Thoracic aorta (tissue), 2 donors: ENCODE results near the gene LRP4. TPM values are rescaled to one million over a fixed set of nuclear protein-coding genes. Genes with fewer than 3 reads are reported as not detected.

Experiments
- ATAC-seq: fragments of 150-250 bp; one replicate; pipeline ENCODE4 v1.8.0; 2017; ENCODE audit warnings: low read depth; ENCODE audit not compliant: insufficient number of reproducible peaks, low FRiP score
- DNase-seq: peaks from one replicate; pipeline ENCODE4 v3.0.0-alpha.2; 2020; ENCODE audit warnings: low spot score
- H3K27ac ChIP-seq, 2 donors: fragments of 200-600 bp; sonication (generic); 1 replicate in 1 of 2; 2 replicates in 1 of 2; pipeline ENCODE4 v1.5.1; 2016; ENCODE audit warnings: mild to moderate bottlenecking in 2 of 2, moderate library complexity in 2 of 2
- H3K27me3 ChIP-seq: fragments of 200-600 bp; sonication (generic); replicated peaks from 2 replicates; pipeline ENCODE4 v1.6.0; 2016; ENCODE audit warnings: mild to moderate bottlenecking; ENCODE audit not compliant: insufficient read depth
- H3K36me3 ChIP-seq: fragments of 200-600 bp; sonication (generic); one replicate; pipeline ENCODE4 v1.5.1; 2016
- H3K4me1 ChIP-seq, 2 donors: fragments of 200-600 bp; sonication (generic); 1 replicate in 1 of 2; 2 replicates in 1 of 2; pipeline versions ENCODE4 v1.5.1 to v1.6.0; 2016; ENCODE audit warnings: low read depth in 2 of 2, mild to moderate bottlenecking in 1 of 2; ENCODE audit not compliant: control insufficient read depth in 1 of 2
- H3K4me3 ChIP-seq: fragments of 200-600 bp; sonication (generic); 2 replicates; pipeline ENCODE4 v1.5.1; 2016; ENCODE audit warnings: mild to moderate bottlenecking
- H3K9me3 ChIP-seq: fragments of 200-600 bp; sonication (generic); 2 replicates; pipeline ENCODE4 v1.5.1; 2016
- CTCF ChIP-seq: fragments of 200-600 bp; sonication (generic); IDR thresholded peaks from one replicate; pipeline ENCODE4 v1.5.1; 2019; ENCODE audit warnings: antibody characterized with exemption
- total RNA-seq, 2 donors: library from RNA; depleted of rRNA; stranded (reverse); fragments of >200 nt; gene quantifications; one replicate each; pipeline versions ENCODE4 v1.1.0 to v1.2.3, GENCODE V29; 2016

Gene LRP4
- total RNA-seq, 2 donors from 2014 or later, result 8.4 to 21.2 TPM

GRCh38 chr11:46838501-46838900 lies 79.8 kb downstream of the LRP4 start:
- ATAC-seq (no peak), DNase-seq (no peak)

GRCh38 chr11:46837860-46838259 lies 80.5 kb downstream of the LRP4 start:
- Histone ChIP-seq H3K36me3 (no peaks in the 10 kb centered on the region), H3K9me3 (no peaks in the 10 kb centered on the region), H3K4me3 (no peak overlapping the region), H3K4me1 (no peaks in the 10 kb centered on the region), H3K27me3 (no peaks in the 10 kb centered on the region), H3K27ac (no peak overlapping the region)
- no peak for TF ChIP-seq CTCF
- ATAC-seq, result no peak
- DNase-seq, result no peak

More at GRCh38 chr11:46838501-46838900, 79.8 kb downstream of the LRP4 start:
- TF ChIP-seq CTCF, result no peak
- no peak overlapping the region for H3K4me3 ChIP-seq
- H3K4me1 ChIP-seq, result no peaks in the 10 kb centered on the region
- no peaks in the 10 kb centered on the region for H3K36me3 ChIP-seq
- no peaks in the 10 kb centered on the region for H3K9me3 ChIP-seq
- H3K27me3 ChIP-seq, result no peaks in the 10 kb centered on the region
- no peak overlapping the region for H3K27ac ChIP-seq

DNA sequence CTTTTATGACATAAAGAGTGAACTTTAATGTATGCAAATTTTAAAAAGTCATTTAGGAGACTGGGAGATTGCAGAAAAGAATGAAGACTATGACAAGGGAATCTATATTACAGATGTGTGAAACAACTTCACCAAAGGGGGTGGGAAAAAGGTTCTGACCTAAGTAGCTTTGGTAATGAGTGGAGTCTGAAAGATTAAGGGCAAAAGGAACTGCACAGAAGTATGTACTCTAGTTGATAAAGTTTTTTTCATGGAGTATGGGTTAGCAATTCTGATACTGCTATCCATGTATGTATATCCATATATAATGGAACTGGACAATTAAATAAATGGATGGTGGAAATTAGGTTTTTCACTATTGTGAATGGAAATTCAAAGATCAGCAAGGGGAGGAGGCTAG lies 81.5 kb downstream of the LRP4 start:
- ATAC-seq, result no peak
- TF ChIP-seq CTCF, result no peak
- no peak overlapping the region for H3K27ac ChIP-seq
- no peaks in the 10 kb centered on the region for H3K9me3 ChIP-seq
- no peak overlapping the region for H3K4me3 ChIP-seq
- no peaks in the 10 kb centered on the region for H3K27me3 ChIP-seq
- H3K36me3 ChIP-seq, result no peaks in the 10 kb centered on the region
- DNase-seq, result no peak
- H3K4me1 ChIP-seq, result no peaks in the 10 kb centered on the region

DNA sequence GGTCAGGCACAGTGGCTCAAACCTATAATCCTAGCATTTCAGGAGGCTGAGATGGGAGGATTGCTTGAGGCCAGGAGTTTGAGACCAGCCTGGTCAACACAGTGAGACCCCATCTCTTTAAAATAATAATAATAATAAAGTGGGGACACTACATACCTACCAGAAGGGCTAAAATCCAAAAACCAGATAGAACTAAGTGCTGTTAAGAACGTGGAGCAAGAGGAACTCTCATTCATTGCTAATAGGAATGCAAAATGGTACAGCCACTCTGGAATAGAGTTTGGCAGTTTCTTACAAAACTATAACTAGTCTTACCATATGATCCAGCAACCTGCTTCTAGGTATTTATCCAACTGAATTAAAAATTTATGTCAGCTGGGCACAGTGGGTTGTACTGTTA lies 81.9 kb downstream of the LRP4 start:
- no peak for TF ChIP-seq CTCF
- no peak overlapping the region for H3K27ac ChIP-seq
- H3K4me3 ChIP-seq, result no peak overlapping the region
- ATAC-seq (no peak), DNase-seq (no peak)
- H3K4me1 ChIP-seq, result no peaks in the 10 kb centered on the region
- no peaks in the 10 kb centered on the region for H3K36me3 ChIP-seq
- H3K27me3 ChIP-seq, result no peaks in the 10 kb centered on the region
- no peaks in the 10 kb centered on the region for H3K9me3 ChIP-seq

GRCh38 chr11:46835897-46836296 lies 82.5 kb downstream of the LRP4 start:
- no peaks in the 10 kb centered on the region for H3K36me3 ChIP-seq
- H3K27me3 ChIP-seq, result no peaks in the 10 kb centered on the region
- no peaks in the 10 kb centered on the region for H3K9me3 ChIP-seq
- H3K27ac ChIP-seq, result no peak overlapping the region
- ATAC-seq, result no peak
- no peak for DNase-seq
- no peak for TF ChIP-seq CTCF
- H3K4me3 ChIP-seq, result no peak overlapping the region
- no peaks in the 10 kb centered on the region for H3K4me1 ChIP-seq
